ENCODE data around the gene NODAL.

The NODAL gene

DNA sequence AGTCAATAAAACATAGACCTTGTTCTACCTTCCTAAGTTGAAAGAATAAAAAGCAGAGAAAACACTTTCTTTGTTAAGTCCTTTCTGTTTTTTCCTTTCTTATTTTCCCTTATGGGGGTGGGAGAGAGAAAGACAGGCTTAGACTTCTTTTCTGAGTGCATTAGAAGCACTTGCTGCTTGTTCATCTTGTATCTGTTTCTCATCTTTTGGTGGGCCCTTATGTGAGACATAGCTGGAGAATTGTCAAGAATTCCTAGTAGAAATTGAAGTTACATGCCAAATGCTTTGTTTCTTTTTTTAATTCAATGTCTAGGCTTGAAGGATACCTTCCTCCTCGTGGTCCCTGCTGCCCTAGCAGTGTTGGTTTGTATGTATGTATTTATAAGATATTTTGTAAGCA lies 30.9 kb downstream of the NODAL start:
- peaks cover 8% of the 10 kb centered on the region for H3K36me3 ChIP-seq (ENCODE audit: control insufficient read depth, insufficient read depth, low read length)

DNA sequence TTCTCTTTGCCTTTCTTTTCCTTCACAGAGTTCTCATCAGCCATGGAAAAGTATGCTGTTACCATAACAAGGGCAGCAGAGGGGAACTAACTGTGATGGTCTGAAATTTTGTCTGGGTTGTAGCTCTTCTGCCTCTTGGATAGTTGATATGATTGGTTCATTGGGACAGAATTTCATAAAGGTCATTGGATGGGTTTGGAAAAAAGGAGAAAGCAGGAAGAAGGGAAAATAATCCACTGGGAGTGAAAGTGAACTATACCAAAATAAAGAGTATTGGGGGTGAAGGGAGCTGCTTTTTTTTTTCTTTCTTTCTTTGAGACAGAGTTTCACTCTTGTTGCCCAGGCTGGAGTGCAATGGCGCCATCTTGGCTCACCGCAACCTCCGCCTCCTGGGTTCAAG lies 31.7 kb downstream of the NODAL start:
- Histone ChIP-seq H3K4me1 (ENCODE audit: control insufficient read depth, insufficient read depth, low read length) (no peaks in the 10 kb centered on the region), H3K9me3 (ENCODE audit: control insufficient read depth, low read length) (no peaks in the 10 kb centered on the region), H3K36me3 (ENCODE audit: control insufficient read depth, insufficient read depth, low read length) (peaks cover 8% of the 10 kb centered on the region), H3K27me3 (ENCODE audit: control insufficient read depth, insufficient read depth, low read length, poor library complexity, severe bottlenecking) (no peaks in the 10 kb centered on the region), H3K27ac (ENCODE audit: insufficient read depth, low read depth, low read length, poor library complexity, severe bottlenecking) (no peak overlapping the region), H3K4me3 (ENCODE audit: insufficient read depth, low read depth, low read length) (no peak overlapping the region)
- WGBS, 2 experiments, result 95 to 100% methylated on average over 3 of the region's 3 CpGs

More for the DNA sequence above, 30.9 kb downstream of the NODAL start:
- 100% methylated on average over 1 of the region's 1 CpG; no CpG with 5 or more reads in 1 of the 2 experiments for WGBS, 2 experiments
- no peaks in the 10 kb centered on the region for H3K4me1 ChIP-seq (ENCODE audit: control insufficient read depth, insufficient read depth, low read length)
- H3K27me3 ChIP-seq (ENCODE audit: control insufficient read depth, insufficient read depth, low read length, poor library complexity, severe bottlenecking), result no peaks in the 10 kb centered on the region
- no peaks in the 10 kb centered on the region for H3K9me3 ChIP-seq (ENCODE audit: control insufficient read depth, low read length)
- no peak overlapping the region for H3K27ac ChIP-seq (ENCODE audit: insufficient read depth, low read depth, low read length, poor library complexity, severe bottlenecking)
- no peak overlapping the region for H3K4me3 ChIP-seq (ENCODE audit: insufficient read depth, low read depth, low read length)

DNA sequence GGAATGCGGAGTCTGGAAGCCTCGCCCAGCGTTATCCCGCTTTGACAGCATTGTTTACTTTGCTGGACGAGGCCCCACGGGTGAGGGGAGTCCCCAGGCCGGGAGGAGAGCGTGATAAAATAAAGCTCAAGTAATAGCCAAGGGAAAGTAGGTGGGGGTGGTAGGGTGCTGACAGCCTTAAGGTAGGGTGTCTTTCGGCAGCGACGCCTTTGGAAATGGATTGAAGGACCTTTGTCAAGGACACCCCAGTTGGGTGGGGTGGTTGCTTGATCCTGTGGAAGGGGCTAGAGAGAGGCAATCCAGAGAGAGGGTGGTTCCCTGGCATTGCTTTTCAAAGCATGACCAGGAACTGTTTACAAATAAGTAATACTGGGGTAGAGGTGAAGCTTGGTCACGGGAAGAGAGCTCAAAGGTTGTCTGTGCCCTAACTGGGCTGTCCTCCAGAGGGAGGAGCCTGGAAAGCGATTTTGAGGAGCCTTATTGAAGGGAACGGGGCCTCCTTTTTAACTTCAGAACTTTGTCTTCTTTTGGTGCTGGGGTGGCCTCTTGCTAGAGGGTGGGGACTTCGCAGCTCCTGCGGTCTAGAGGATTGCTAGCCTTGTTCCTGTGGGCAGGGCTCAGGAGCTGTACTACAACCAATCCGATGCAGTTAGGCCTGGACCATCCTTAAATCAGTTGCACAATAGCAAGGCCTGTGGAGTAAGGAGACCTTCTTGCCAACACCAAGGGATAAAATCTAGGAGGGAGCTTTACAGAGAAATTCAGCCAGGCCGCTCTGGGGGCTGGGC lies 36.2 kb downstream of the NODAL start:
- Histone ChIP-seq H3K9me3 (ENCODE audit: control insufficient read depth, low read length) (no peaks in the 10 kb centered on the region), H3K27me3 (ENCODE audit: control insufficient read depth, insufficient read depth, low read length, poor library complexity, severe bottlenecking) (no peaks in the 10 kb centered on the region), H3K27ac (ENCODE audit: insufficient read depth, low read depth, low read length, poor library complexity, severe bottlenecking) (no peak overlapping the region), H3K4me1 (ENCODE audit: control insufficient read depth, insufficient read depth, low read length) (no peaks in the 10 kb centered on the region), H3K36me3 (ENCODE audit: control insufficient read depth, insufficient read depth, low read length) (peaks cover 8% of the 10 kb centered on the region), H3K4me3 (ENCODE audit: insufficient read depth, low read depth, low read length) (peak overlapping the region; percentile 92)
- WGBS, 2 experiments, result 10 to 12% methylated on average over 18 of the region's 18 CpGs

DNA sequence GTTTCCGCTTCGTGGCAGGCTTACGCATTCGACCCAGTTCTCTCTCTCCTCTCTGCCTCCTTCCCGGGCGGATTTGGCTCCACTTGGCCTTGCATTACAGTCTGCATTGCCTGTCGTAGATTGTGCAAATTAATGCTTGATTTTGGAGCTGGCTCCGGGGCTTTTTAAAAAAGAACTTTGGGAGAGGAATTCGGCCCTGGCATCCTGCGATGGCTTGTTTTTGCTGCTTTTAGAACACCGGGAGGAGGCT lies 36.8 kb downstream of the NODAL start:
- no peaks in the 10 kb centered on the region for H3K27me3 ChIP-seq (ENCODE audit: control insufficient read depth, insufficient read depth, low read length, poor library complexity, severe bottlenecking)
- H3K4me3 ChIP-seq (ENCODE audit: insufficient read depth, low read depth, low read length), result peak overlapping the region; percentile 92
- H3K9me3 ChIP-seq (ENCODE audit: control insufficient read depth, low read length), result no peaks in the 10 kb centered on the region
- no peaks in the 10 kb centered on the region for H3K4me1 ChIP-seq (ENCODE audit: control insufficient read depth, insufficient read depth, low read length)
- peaks cover 8% of the 10 kb centered on the region for H3K36me3 ChIP-seq (ENCODE audit: control insufficient read depth, insufficient read depth, low read length)
- WGBS, 2 experiments, result 0 to 1% methylated on average over 11 of the region's 11 CpGs
- H3K27ac ChIP-seq (ENCODE audit: insufficient read depth, low read depth, low read length, poor library complexity, severe bottlenecking), result no peak overlapping the region

DNA sequence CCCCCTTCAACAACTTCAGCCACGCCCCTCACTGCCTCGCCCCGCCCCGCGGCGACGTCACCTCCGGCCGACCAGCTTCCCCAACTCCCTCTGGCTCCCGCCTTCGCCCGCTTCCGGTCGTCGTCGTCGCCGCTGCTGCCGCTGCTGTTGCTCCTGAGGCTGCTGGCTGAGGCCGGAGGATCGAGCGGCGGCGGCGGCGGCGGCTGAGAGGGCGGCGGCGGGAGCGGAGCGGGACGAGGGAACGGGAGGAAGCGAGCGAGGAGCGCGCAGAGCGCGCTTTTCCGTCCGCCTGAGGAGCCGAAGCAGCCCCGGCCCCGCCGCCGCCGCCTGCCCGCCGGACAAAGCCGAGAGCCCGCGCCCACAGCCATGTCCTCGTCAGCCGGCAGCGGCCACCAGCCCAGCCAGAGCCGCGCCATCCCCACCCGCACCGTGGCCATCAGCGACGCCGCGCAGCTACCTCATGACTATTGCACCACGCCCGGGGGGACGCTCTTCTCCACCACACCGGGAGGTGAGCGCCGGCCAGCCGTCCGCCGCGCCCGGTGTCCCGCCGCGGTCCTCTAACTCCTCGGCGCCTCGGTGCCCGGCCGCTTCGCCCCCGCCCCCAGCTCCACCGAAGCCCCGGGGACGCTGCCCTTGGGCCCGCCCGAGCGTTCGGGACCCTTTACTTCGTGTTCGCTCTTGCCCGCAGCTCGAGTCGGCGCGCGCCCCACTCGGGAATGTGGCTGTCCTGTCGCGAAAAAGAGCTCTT lies 37.3 kb downstream of the NODAL start, which contains the start of gene EIF4EBP2:
Gene EIF4EBP2, plus strand, starts transcription at position 110 of the 751 bp plus-strand sequence. Its CDS starts 257 bp downstream, at position 367.
- no peaks in the 10 kb centered on the region for H3K27me3 ChIP-seq (ENCODE audit: control insufficient read depth, insufficient read depth, low read length, poor library complexity, severe bottlenecking)
- no peak within 1 kb of the TSS for H3K27ac ChIP-seq (ENCODE audit: insufficient read depth, low read depth, low read length, poor library complexity, severe bottlenecking)
- H3K36me3 ChIP-seq (ENCODE audit: control insufficient read depth, insufficient read depth, low read length), result peaks cover 8% of the 10 kb centered on the region
- peak within 1 kb of the TSS; percentile 92 for H3K4me3 ChIP-seq (ENCODE audit: insufficient read depth, low read depth, low read length)
- H3K4me1 ChIP-seq (ENCODE audit: control insufficient read depth, insufficient read depth, low read length), result no peaks in the 10 kb centered on the region
- no peaks in the 10 kb centered on the region for H3K9me3 ChIP-seq (ENCODE audit: control insufficient read depth, low read length)
- WGBS, 2 experiments, result 0% methylated on average over 103 of the region's 103 CpGs

DNA sequence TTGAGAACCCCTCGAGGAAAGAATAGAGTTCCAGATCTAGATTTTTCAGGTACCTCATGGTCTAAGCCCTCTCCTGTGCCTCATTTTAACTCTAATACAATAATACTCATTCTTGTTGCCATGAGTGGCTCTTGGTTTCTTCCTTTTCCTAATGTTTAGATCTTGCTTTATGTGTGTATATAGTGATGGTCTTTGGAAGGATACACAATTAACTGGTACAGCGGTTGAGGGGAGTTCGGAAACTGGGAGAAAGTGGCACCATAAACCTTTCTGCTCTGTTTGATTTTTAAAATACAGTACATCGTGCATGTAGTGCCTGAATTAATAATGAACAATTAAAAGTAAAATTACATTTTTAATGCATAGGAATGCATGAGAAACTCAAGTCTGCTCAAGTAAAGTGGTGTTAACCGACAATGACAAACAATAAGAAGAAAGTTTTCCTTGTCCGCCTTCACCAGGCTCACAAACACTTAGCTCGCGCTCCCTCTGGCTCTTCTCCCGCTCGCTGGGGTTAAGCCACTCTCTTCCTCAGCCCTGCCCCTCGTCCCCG lies 37.9 kb downstream of the NODAL start:
- no peak overlapping the region for H3K27ac ChIP-seq (ENCODE audit: insufficient read depth, low read depth, low read length, poor library complexity, severe bottlenecking)
- no peaks in the 10 kb centered on the region for H3K4me1 ChIP-seq (ENCODE audit: control insufficient read depth, insufficient read depth, low read length)
- WGBS, 2 experiments, result 22 to 23% methylated on average over 11 of the region's 12 CpGs
- peak overlapping the region; percentile 92 for H3K4me3 ChIP-seq (ENCODE audit: insufficient read depth, low read depth, low read length)
- peaks cover 8% of the 10 kb centered on the region for H3K36me3 ChIP-seq (ENCODE audit: control insufficient read depth, insufficient read depth, low read length)
- H3K9me3 ChIP-seq (ENCODE audit: control insufficient read depth, low read length), result no peaks in the 10 kb centered on the region
- no peaks in the 10 kb centered on the region for H3K27me3 ChIP-seq (ENCODE audit: control insufficient read depth, insufficient read depth, low read length, poor library complexity, severe bottlenecking)

DNA sequence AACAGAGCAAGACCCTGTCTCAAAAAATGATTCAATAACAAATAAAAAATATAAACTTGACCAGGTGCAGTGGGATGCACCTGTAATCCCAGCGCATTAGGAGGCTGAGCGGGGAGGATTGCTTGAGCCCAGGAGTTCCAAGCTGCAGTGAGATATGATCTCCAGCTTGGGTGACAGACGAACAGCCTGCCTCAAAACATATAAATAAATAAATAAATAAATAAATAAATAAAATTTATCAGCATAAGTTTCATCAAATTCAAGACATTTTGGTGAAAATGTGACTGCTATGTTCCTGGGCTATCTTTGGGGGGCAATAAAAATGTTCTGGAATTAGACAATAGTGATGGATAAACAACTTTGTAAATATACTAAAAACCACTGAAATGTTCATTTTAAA lies 42.3 kb downstream of the NODAL start:
- H3K4me1 ChIP-seq (ENCODE audit: control insufficient read depth, insufficient read depth, low read length), result no peaks in the 10 kb centered on the region
- H3K27me3 ChIP-seq (ENCODE audit: control insufficient read depth, insufficient read depth, low read length, poor library complexity, severe bottlenecking), result no peaks in the 10 kb centered on the region
- no peak overlapping the region for H3K27ac ChIP-seq (ENCODE audit: insufficient read depth, low read depth, low read length, poor library complexity, severe bottlenecking)
- no peaks in the 10 kb centered on the region for H3K9me3 ChIP-seq (ENCODE audit: control insufficient read depth, low read length)
- no peaks in the 10 kb centered on the region for H3K36me3 ChIP-seq (ENCODE audit: control insufficient read depth, insufficient read depth, low read length)
- whole genome bisulfite sequencing, 2 experiments, result 95 to 97% methylated on average over 2 of the region's 3 CpGs
- H3K4me3 ChIP-seq (ENCODE audit: insufficient read depth, low read depth, low read length), result no peak overlapping the region

DNA sequence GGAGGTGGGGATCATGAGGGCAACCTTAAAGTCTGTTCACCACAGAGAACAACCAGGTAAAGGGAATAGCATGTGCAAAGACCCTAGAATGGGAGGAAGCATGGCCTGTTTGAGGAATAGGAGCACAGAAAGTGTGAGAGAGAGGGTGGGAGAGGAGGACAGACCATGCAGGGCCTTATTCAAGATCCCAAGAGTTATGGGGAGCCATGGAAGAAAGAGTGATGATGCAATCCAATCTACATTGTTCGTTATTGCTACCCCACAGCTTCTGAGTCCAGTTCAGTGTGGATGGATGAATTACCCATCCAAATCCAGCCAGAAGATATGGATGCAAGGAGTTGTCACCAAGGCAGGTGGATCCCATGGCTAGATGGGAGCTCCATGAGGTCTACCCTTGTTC lies 45.3 kb downstream of the NODAL start:
- H3K27ac ChIP-seq (ENCODE audit: insufficient read depth, low read depth, low read length, poor library complexity, severe bottlenecking), result no peak overlapping the region
- H3K27me3 ChIP-seq (ENCODE audit: control insufficient read depth, insufficient read depth, low read length, poor library complexity, severe bottlenecking), result no peaks in the 10 kb centered on the region
- 93 to 100% methylated on average over 1 of the region's 1 CpG for WGBS, 2 experiments
- H3K9me3 ChIP-seq (ENCODE audit: control insufficient read depth, low read length), result no peaks in the 10 kb centered on the region
- H3K4me1 ChIP-seq (ENCODE audit: control insufficient read depth, insufficient read depth, low read length), result no peaks in the 10 kb centered on the region
- no peaks in the 10 kb centered on the region for H3K36me3 ChIP-seq (ENCODE audit: control insufficient read depth, insufficient read depth, low read length)
- H3K4me3 ChIP-seq (ENCODE audit: insufficient read depth, low read depth, low read length), result no peak overlapping the region

DNA sequence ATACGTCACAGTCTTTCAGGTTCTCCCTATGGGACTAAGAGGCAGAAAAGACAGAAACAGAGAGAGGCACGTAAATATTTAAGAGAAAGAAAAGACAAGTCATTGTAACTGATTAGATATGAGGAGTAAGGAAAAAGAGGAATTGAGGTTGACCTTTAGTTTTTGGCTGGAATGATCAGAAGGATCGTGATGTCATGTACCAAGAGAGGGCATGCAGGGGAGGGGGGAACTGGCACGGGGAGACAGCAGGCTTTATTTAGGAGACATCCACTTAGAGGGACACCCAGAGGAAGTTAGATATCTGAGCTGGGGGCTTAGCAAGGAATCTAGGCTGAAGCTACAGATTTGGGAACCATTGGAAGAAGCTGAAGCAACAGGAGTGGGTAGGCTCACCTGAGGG lies 49.8 kb downstream of the NODAL start:
- Histone ChIP-seq H3K27ac (ENCODE audit: insufficient read depth, low read depth, low read length, poor library complexity, severe bottlenecking) (no peak overlapping the region), H3K4me1 (ENCODE audit: control insufficient read depth, insufficient read depth, low read length) (no peaks in the 10 kb centered on the region), H3K9me3 (ENCODE audit: control insufficient read depth, low read length) (no peaks in the 10 kb centered on the region), H3K36me3 (ENCODE audit: control insufficient read depth, insufficient read depth, low read length) (no peaks in the 10 kb centered on the region), H3K4me3 (ENCODE audit: insufficient read depth, low read depth, low read length) (no peak overlapping the region), H3K27me3 (ENCODE audit: control insufficient read depth, insufficient read depth, low read length, poor library complexity, severe bottlenecking) (no peaks in the 10 kb centered on the region)
- 81 to 83% methylated on average over 4 of the region's 4 CpGs for WGBS, 2 experiments
